ENCODE measurements around the gene ICAM5. TPM values are rescaled to one million over a fixed set of nuclear protein-coding genes. Genes with fewer than 3 reads are reported as not detected.

Gene ICAM5
- total RNA-seq, 1 experiment from 2014 or later: 8.0 TPM

DNA sequence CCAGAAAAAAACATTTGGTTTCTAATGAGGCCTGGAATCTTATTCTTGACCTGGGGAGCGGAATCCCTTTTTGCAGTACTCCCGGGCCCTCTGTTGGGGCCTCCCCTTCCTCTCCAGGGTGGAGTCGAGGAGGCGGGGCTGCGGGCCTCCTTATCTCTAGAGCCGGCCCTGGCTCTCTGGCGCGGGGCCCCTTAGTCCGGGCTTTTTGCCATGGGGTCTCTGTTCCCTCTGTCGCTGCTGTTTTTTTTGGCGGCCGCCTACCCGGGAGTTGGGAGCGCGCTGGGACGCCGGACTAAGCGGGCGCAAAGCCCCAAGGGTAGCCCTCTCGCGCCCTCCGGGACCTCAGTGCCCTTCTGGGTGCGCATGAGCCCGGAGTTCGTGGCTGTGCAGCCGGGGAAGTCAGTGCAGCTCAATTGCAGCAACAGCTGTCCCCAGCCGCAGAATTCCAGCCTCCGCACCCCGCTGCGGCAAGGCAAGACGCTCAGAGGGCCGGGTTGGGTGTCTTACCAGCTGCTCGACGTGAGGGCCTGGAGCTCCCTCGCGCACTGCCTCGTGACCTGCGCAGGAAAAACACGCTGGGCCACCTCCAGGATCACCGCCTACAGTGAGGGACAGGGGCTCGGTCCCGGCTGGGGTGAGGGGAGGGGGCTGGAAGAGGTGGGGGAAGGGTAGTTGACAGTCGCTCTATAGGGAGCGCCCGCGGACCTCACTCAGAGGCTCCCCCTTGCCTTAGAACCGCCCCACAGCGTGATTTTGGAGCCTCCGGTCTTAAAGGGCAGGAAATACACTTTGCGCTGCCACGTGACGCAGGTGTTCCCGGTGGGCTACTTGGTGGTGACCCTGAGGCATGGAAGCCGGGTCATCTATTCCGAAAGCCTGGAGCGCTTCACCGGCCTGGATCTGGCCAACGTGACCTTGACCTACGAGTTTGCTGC, 2.7 kb upstream of the ICAM5 start, which contains the start of gene ICAM4 (continued):
- no peak for TF ChIP-seq NR1H2 (CRISPR knock-in tag; IDR thresholded peaks at IDR 0.05)
- TF ChIP-seq, protein P1, sequence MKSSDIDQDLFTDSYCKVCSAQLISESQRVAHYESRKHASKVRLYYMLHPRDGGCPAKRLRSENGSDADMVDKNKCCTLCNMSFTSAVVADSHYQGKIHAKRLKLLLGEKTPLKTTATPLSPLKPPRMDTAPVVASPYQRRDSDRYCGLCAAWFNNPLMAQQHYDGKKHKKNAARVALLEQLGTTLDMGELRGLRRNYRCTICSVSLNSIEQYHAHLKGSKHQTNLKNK (CRISPR knock-in tag; IDR thresholded peaks at IDR 0.05): no peak
- TF ChIP-seq GRHL2 (CRISPR knock-in tag; IDR thresholded peaks at IDR 0.05; ENCODE audit: insufficient replicate concordance, severe bottlenecking): no peak
- TF ChIP-seq TCF7 (CRISPR knock-in tag; IDR thresholded peaks at IDR 0.05; ENCODE audit: low read depth): no peak
- TF ChIP-seq, protein P2, sequence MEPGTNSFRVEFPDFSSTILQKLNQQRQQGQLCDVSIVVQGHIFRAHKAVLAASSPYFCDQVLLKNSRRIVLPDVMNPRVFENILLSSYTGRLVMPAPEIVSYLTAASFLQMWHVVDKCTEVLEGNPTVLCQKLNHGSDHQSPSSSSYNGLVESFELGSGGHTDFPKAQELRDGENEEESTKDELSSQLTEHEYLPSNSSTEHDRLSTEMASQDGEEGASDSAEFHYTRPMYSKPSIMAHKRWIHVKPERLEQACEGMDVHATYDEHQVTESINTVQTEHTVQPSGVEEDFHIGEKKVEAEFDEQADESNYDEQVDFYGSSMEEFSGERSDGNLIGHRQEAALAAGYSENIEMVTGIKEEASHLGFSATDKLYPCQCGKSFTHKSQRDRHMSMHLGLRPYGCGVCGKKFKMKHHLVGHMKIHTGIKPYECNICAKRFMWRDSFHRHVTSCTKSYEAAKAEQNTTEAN (CRISPR knock-in tag; IDR thresholded peaks at IDR 0.05): no peak

DNA sequence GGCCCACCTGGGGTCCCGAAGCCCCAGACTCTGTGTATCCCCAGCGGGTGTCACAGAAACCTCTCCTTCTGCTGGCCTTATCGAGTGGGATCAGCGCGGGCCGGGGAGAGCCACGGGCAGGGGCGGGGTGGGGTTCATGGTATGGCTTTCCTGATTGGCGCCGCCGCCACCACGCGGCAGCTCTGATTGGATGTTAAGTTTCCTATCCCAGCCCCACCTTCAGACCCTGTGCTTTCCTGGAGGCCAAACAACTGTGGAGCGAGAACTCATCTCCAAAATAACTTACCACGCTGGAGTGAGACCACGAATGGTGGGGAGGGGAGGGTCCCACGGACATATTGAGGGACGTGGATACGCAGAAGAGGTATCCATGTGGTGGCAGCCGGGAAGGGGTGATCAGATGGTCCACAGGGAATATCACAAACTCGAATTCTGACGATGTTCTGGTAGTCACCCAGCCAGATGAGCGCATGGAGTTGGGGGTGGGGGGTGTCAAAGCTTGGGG, 1.0 kb upstream of the ICAM5 start:
- ChIA-PET POLR2A (interaction anchor here (0.5 to 2.1 kb wide), 9 partner anchors 12 to 92 kb away, joined by 3 to 10 read pairs (median 4); partner anchors contain the start of genes ICAM1, RAVER1 and TYK2), CTCF (interaction anchor here (0.8 to 9.0 kb wide), 22 partner anchors 9 to 190 kb away, joined by 3 to 180 read pairs (median 8); partner anchors contain the start of genes CDC37, DNMT1, ICAM1 and MRPL4)
- no peaks in the 10 kb centered on the region; the same call in 1 of the 2 replicates for H3K36me3 Mint-ChIP-seq
- ATAC-seq (peak; percentile 10), DNase-seq (ENCODE audit: low spot score) (peak; percentile 74)
- H3K27me3 Mint-ChIP-seq (ENCODE audit: low read depth): peaks cover 79% of the 10 kb centered on the region
- peak overlapping the region; percentile 82 for H3K4me3 Mint-ChIP-seq
- no peak for TF ChIP-seq KAT7 (CRISPR knock-in tag; IDR thresholded peaks at IDR 0.05; ENCODE audit: borderline replicate concordance)
- no peak for TF ChIP-seq E2F4 (CRISPR knock-in tag; IDR thresholded peaks at IDR 0.05; ENCODE audit: borderline replicate concordance, low read depth)
- no peak for TF ChIP-seq NFATC4 (CRISPR knock-in tag; IDR thresholded peaks at IDR 0.05)
- TF ChIP-seq NFYB (CRISPR knock-in tag; conservative IDR thresholded peaks at IDR 0.05; ENCODE audit: low read depth): peak; percentile 39; the same call in 1 of the 2 replicates
- H3K27ac Mint-ChIP-seq: peak overlapping the region; percentile 93
- H3K4me1 Mint-ChIP-seq: peaks cover 35% of the 10 kb centered on the region
- no peaks in the 10 kb centered on the region for H3K9me3 Mint-ChIP-seq

- Mint-ChIP-seq H3K4me3 (peak overlapping the region; percentile 82), H3K36me3 (no peaks in the 10 kb centered on the region; the same call in 1 of the 2 replicates), H3K27me3 (ENCODE audit: low read depth) (peaks cover 85% of the 10 kb centered on the region), H3K9me3 (no peaks in the 10 kb centered on the region), H3K4me1 (peaks cover 35% of the 10 kb centered on the region), H3K27ac (peak overlapping the region; percentile 93; the same call in 1 of the 2 replicates)
- POLR2A ChIA-PET: interaction anchor here (0.5 to 2.1 kb wide), 10 partner anchors 12 to 91 kb away, joined by 3 to 10 read pairs (median 4); partner anchors contain the start of genes ICAM1, RAVER1 and TYK2
- DNase-seq (ENCODE audit: low spot score) (peak; percentile 86), ATAC-seq (peak; percentile 8)
- CTCF ChIA-PET: interaction anchor here (0.6 to 9.0 kb wide), 24 partner anchors 9 to 1801 kb away, joined by 3 to 180 read pairs (median 8); partner anchors contain the start of genes CDC37, DNMT1, ICAM1 and MRPL4
- TF ChIP-seq, protein P2 (CRISPR knock-in tag; IDR thresholded peaks at IDR 0.05): peak; percentile 62; the same call in 1 of the 2 replicates
- peak; percentile 16; the same call in 1 of the 2 replicates for TF ChIP-seq HMGXB4 (CRISPR knock-in tag; IDR thresholded peaks at IDR 0.05)
- no peak; the same call in 1 of the 2 replicates for TF ChIP-seq SP1 (CRISPR knock-in tag; conservative IDR thresholded peaks at IDR 0.05)
- TF ChIP-seq, protein P3, sequence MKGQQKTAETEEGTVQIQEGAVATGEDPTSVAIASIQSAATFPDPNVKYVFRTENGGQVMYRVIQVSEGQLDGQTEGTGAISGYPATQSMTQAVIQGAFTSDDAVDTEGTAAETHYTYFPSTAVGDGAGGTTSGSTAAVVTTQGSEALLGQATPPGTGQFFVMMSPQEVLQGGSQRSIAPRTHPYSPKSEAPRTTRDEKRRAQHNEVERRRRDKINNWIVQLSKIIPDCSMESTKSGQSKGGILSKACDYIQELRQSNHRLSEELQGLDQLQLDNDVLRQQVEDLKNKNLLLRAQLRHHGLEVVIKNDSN (CRISPR knock-in tag; IDR thresholded peaks at IDR 0.05): peak; percentile 81
- peak; percentile 55; the same call in 1 of the 2 replicates for TF ChIP-seq ETV6 (CRISPR knock-in tag; IDR thresholded peaks at IDR 0.05)
- TF ChIP-seq TP53 (CRISPR knock-in tag; IDR thresholded peaks at IDR 0.05): 0 out of 2 replicates have a peak, but pooled peaks have one; percentile 54
- TF ChIP-seq JAZF1 (CRISPR knock-in tag; IDR thresholded peaks at IDR 0.05): no peak
- TF ChIP-seq FOXP4 (CRISPR knock-in tag; IDR thresholded peaks at IDR 0.05): 0 out of 2 replicates have a peak, but pooled peaks have one; percentile 17
- TF ChIP-seq ZNF396 (CRISPR knock-in tag; IDR thresholded peaks at IDR 0.05; ENCODE audit: borderline replicate concordance): no peak
These were observed 451 bp upstream of the ICAM5 start for GRCh38 chr19:10289167-10289835.

All from WTC11 (cell line).